GM19238 (cell line): Measurements from ENCODE around the gene CXADR.
"Not testable (repeated sequence)": the region's sequence is repeated elsewhere in the genome, so short reads cannot be mapped to it uniquely, and the experiment has no call there.

ENCODE experiments used
- DNase-seq: peaks from one replicate; pipeline ENCODE4 v3.0.0; 2011; ENCODE audit warnings: low spot score; ENCODE audit not compliant: insufficient read length

CXADR gene

DNA sequence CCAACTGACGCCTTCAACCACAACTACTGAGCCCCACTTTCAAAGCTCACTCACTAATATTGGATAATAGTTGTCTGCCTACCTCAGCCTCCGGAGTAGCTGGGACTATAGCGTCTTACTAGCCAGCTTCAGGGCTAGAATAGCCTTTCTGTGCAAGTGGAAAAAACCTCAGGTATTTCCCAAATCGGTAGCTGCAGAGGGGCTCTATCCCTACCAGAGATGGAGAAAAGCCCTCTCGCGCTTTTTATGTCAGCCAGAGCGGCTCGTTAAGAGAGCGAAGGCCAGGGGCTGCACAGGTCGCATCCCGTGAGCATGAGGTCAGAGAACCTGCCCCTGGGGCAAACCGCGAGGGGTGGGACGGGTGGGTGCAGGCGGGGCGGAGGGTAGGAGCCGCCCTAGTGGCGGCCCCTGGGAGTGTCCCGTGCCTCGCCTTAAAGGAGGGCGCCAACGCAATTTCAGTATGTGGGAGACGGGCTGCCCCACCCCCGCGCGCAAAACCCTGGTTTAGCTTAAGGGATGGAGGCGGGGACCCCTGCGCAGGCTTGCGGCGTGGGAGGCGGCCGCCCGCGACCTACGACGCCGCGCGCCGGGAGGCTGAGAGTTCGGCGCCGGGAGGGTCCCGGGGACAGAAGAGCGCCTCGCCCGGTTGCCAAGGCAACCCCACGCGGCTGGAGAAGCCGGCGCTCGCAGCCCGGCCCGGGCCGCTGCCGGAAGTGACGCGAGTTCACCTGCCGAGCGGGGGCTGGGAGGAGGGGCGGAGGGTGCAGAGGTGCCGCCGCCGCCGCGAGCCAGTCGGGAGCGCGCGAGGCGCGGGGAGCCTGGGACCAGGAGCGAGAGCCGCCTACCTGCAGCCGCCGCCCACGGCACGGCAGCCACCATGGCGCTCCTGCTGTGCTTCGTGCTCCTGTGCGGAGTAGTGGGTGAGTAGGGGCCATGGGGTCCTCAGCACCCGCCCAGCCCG is at the start of gene CXADR:
Gene CXADR, plus strand, starts transcription at position 791 of the 961 bp plus-strand sequence. Its CDS starts 87 bp downstream, at position 878.
- DNase-seq, result peak; percentile 40

GRCh38 chr21:17466166-17466565 is 46.7 kb upstream of the CXADR start:
- DNase-seq, result no peak

GRCh38 chr21:17467392-17467791 is 45.5 kb upstream of the CXADR start:
- DNase-seq, result no peak

GRCh38 chr21:17467829-17468228 is 45.0 kb upstream of the CXADR start:
- DNase-seq, result no peak

DNA sequence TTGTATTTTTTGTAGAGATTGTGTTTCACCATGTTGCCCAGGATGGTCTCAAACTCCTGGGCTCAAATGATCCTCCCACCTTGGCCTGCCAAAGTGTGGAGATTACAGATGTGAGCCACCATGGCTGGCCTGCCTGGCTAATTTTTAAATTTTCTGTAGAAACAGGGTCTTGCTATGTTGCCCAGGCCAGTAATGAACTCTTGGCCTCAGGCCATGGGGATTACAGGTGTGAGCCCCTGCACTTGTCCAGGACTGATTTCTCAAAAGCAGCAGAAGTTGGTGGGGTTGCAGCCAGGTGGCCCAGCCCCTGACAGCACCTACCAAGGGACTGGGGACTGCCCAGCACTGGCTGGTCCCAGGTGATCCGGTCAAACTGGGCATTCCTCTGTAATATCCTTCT is 44.1 kb upstream of the CXADR start:
- DNase-seq, result no peak

GRCh38 chr21:17469727-17470126 is 43.1 kb upstream of the CXADR start:
- no peak for DNase-seq

DNA sequence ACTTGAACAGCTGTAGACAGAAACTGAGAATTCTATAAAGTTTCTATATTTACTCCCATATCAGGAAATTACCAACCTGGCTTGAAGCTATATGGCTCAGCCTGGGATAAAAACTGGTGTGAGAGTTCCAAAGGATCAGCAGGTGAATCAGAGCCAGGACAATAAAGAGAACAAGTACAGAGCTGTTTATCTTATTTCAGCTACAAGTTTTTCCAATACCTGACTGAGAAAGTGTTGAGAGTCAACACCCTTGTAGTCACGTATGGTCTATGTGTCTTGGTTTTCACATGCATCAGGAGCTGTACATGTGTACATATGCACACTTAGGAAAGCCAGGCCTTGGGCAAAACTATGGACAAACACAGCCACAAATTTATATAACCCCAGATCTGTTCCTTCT is 40.7 kb upstream of the CXADR start:
- no peak for DNase-seq

DNA sequence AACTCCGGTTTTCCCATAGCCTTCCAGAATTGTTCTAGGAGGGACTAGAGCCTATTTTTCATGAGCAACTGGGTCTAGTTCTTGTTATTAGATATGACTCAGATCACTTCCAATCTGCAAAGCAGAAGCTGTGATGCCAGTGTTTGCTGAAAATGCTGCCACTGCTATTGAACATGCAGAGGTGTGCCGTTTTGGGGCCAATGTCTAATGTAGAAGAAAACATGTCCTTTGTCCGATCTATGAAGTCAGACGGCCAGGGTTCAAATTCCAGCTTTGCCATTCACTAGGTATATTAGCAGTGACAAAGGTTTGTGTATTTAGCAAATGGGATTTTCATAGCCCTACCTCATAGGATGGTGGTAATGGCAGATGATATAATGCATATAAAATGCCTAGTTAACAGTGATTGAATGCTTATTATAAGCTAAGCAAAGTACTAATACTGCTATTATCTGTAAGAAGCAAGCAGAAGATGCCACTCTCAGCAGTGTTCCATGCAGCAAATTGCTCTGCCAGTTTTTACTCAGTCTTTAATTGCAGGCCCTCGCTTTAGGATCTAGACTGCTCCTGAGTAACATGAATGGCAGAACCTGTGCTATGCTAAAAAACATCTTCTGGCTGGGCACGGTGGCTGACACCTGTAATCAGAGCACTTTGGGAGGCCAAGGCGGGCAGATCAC is 40.1 kb upstream of the CXADR start:
- no peak for DNase-seq

DNA sequence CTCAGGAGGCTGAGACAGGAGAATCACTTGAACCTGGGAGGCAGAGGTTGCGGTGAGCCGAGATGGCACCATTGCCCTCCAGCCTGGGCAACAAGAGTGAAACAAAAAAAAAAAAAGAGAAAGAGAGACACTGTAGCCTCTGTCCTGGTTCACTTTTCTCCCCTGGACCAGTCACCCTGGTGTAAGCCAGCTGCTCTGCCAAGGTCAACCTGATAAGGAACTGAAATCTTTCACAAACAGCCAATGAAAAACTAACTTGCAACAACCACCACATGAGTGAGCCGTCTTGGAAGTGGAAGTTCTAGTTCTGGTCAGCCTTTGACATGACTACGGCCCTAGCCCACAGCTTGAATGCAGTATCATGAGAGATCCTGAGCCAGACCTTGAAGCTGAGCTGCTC is 36.8 kb upstream of the CXADR start:
- DNase-seq, result no peak

GRCh38 chr21:17478156-17478555 is 34.7 kb upstream of the CXADR start:
- not testable (repeated sequence) for DNase-seq

DNA sequence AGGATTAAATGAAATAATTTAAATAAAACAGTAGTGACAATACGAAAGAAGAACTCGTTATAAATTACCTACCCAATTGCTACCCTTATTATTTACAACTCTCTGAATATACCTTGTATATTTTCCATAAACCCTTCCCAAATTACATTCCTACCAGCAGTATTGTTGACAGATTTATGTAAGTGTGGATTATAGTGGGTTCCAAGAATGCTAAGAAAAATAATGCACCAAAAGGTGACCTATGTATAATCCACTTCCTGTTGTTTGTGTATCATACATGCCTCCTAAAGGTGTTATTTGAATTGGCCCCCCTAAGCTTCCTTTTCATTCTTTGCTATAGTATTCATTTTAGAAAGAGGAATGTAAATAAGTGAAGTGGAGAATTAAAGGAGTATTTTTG is 33.2 kb upstream of the CXADR start:
- DNase-seq, result no peak

DNA sequence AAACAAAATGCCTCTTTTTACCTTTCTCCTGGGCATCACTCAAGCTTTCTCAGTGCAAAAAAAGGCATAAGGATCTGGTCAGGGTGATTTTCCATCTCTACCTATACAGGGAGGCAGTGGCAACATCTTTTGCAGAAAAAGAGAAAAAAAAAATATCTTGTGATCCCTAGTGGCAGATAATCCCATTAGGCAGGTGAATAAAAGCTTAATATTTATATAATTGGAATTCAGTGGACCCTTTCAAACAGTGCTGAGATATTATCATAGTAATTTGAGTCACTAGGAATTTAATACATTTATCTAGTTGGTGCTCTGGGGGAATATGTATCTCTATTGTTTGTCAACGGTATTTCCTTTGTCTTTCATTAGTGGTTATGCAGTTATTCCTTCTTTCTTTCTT is 29.9 kb upstream of the CXADR start:
- DNase-seq, result no peak

DNA sequence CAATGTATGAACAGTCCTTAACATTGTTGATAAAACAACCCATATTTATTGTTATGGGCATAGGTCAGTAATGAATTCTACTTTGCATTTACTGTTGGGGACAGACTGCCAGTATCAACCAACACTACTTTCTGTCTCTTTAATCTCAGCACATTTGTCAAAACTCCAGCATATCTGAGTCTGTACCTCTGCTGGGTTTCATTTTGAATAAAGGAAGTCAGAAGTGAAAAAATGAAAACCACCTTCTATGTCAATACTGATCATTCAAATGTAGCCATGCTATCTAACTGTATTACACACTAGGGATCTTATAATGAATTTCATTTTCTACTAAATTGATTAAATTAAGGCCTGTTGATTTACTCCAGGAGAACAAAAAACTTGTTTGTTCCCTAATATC is 24.2 kb upstream of the CXADR start:
- DNase-seq, result no peak

GRCh38 chr21:17489565-17489964 is 23.3 kb upstream of the CXADR start:
- DNase-seq, result not testable (repeated sequence)

DNA sequence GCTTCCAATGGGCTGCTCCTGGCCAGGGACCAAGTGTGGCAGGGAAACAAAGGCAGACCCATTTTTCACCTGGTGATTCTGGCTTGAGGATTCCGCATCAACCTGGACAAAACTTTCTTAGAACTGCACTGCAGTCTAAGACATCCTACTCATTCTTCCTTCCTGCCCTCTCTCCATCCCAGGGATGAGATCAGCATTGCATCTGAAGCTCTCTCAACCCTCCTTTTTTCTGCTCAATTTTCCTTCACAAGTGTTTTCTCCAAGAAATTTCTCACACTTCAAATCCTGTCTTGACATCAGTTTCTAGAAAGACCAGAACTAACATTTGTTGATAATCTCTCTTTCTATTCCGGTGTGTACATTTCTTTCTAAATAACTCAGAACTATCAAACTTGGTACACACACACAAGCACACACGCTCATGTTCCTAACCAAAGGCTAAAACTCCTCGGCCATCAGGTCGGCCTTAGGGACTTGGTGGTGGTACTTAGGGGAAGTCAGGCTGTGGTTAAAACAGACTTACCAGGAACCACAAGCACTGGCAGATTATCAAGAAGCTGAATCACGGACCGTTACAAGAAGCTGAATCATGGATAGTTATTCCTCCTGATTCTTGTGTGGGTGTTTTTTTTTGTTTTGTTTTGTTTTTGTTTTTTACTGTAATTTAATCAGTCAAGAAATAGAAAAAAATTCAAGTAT is 21.0 kb upstream of the CXADR start:
- no peak for DNase-seq

DNA sequence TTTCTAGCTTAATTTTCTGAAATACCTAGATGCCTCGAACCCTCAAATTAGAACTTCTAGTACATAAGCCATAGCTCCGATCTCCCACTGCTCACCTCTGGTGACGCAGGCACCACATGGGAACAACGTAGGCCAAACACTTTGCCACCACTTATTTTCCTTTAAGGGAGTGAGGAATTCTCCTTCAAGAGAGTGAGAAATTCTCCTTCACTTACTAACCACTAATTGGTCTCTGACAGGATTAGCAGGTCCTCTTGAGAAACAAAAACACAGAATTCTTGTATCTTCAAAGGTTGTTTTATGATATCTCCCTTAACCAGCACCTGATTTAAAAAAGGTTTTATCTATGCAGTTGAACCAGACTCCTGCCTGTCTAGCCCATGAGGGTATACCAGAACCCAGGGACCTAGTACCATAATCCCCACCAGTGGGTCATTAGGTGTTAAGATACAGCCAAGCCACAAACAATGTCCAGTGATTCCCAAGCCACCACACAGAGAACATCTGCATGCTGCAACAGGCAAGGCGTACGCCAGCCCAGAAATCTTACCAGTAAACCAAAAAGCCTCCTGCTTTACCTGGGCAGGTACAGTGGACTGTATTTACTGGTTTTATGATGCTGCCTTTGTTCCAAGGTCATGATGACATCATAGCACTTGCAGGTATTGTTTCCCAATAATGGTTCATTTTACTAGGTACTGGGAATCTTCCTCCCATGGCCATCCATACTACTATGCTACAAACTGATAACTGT is 20.3 kb upstream of the CXADR start:
- no peak for DNase-seq

DNA sequence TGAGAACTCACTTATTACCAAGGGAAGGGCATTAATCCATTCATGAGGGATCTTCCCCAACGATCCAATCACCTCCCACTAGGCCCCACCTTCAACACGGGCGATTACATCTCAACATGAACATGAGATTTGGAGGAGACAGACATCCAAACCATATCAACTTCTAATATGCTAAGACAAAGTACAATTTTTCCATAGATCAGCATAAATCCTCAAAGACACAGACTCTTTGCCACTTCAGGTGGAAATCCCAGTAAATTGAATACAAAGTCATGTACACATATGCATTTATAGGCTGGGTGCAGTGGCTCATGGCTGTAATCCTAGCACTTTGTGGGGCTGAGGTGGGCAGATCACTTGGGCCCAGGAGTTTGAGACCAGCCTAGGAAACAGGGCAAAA is 18.8 kb upstream of the CXADR start:
- DNase-seq, result no peak

GRCh38 chr21:17495680-17496079 is 17.2 kb upstream of the CXADR start:
- DNase-seq, result no peak

- no peak for DNase-seq
Measured at GRCh38 chr21:17497316-17497715, 15.5 kb upstream of the CXADR start.

DNA sequence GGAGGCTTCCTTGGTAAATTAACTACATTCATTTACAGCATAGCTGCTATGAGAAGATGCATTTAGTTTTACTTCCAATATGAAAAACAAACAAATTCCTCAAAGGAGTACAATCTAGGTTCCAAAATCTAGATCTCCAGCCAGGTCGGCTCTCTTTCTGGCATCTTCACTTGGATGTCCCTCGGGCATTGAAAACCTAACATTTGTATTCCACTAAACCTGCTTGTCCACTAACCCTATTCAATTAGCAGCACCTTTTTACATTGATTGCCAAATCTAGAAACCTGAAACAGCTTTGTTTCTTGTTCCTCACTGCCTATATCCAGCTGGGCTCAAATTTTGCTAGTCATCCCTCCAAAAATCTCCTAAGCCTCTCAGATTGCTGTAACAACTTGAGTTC is 14.3 kb upstream of the CXADR start:
- DNase-seq, result no peak
